Measurements from ENCODE around the gene CHST15.

GRCh38 chr10:124130198-124130900 is 37.0 kb upstream of the CHST15 start:
- TF ChIP-seq CTCF (IDR thresholded peaks at IDR 0.05; ENCODE audit: low read depth, low read length, poor library complexity, severe bottlenecking) (no peak), EZH2phosphoT487 (IDR thresholded peaks at IDR 0.05; ENCODE audit: borderline replicate concordance, low read length) (no peak)
